HepG2 (cell line): Measurements from ENCODE around the gene SBK1. TPM values are rescaled to one million over a fixed set of nuclear protein-coding genes. Genes with fewer than 3 reads are reported as not detected.

Experiments
- ATAD3A ChIP-seq: sonication (generic); formaldehyde crosslinking; IDR thresholded peaks from 2 replicates; pipeline ENCODE4 v1.4.0; 2020; ENCODE audit warnings: missing genetic modification reagents
- DR1 ChIP-seq: sonication (generic); formaldehyde crosslinking; IDR thresholded peaks from 2 replicates; pipeline ENCODE4 v1.8.0; 2021; ENCODE audit warnings: mild to moderate bottlenecking, missing genetic modification reagents, inconsistent platforms
- HOXA7 ChIP-seq: sonication (generic); formaldehyde crosslinking; IDR thresholded peaks from 2 replicates; pipeline ENCODE4 v1.8.1; 2022; ENCODE audit warnings: mild to moderate bottlenecking, missing genetic modification reagents, moderate library complexity
- IRF2 ChIP-seq: IDR thresholded peaks from 2 replicates; pipeline ENCODE4 v1.6.1; 2018; ENCODE audit warnings: missing genetic modification reagents, missing compliant biosample characterization
- ISL2 ChIP-seq: sonication (generic); formaldehyde crosslinking; IDR thresholded peaks from 2 replicates; pipeline ENCODE4 v1.5.0; 2020; ENCODE audit warnings: missing genetic modification reagents
- NR3C1 ChIP-seq: sonication (generic); formaldehyde crosslinking; IDR thresholded peaks from 2 replicates; pipeline ENCODE4 v1.4.0; 2020; ENCODE audit warnings: missing genetic modification reagents
- RARA ChIP-seq: IDR thresholded peaks from 2 replicates; pipeline ENCODE4 v1.6.1; 2016; ENCODE audit warnings: missing genetic modification reagents, missing compliant biosample characterization
- SAFB2 ChIP-seq: sonication (generic); formaldehyde crosslinking; IDR thresholded peaks from 2 replicates; pipeline ENCODE4 v1.5.1; 2020; ENCODE audit warnings: missing genetic modification reagents, low read depth, mild to moderate bottlenecking, borderline replicate concordance
- ZNF34 ChIP-seq: sonication (generic); formaldehyde crosslinking; IDR thresholded peaks from 2 replicates; pipeline ENCODE4 v1.4.0; 2020; ENCODE audit warnings: mild to moderate bottlenecking, missing genetic modification reagents, borderline replicate concordance
- ZNF543 ChIP-seq: sonication (generic); formaldehyde crosslinking; IDR thresholded peaks from 2 replicates; pipeline ENCODE4 v1.4.0; 2020; ENCODE audit warnings: mild to moderate bottlenecking, missing genetic modification reagents
- ZNF550 ChIP-seq: sonication (generic); formaldehyde crosslinking; IDR thresholded peaks from 2 replicates; pipeline ENCODE4 v1.4.0; 2020; ENCODE audit warnings: mild to moderate bottlenecking, missing genetic modification reagents, borderline replicate concordance
- ZNF773 ChIP-seq: sonication (generic); formaldehyde crosslinking; IDR thresholded peaks from 2 replicates; pipeline ENCODE4 v1.4.0; 2020; ENCODE audit warnings: missing genetic modification reagents, borderline replicate concordance
- ZNF788 ChIP-seq: sonication (generic); formaldehyde crosslinking; IDR thresholded peaks from 2 replicates; pipeline ENCODE4 v1.5.0; 2020; ENCODE audit warnings: mild to moderate bottlenecking, missing genetic modification reagents, borderline replicate concordance
- ZNF839 ChIP-seq: sonication (generic); formaldehyde crosslinking; IDR thresholded peaks from 2 replicates; pipeline ENCODE4 v1.4.0; 2020; ENCODE audit warnings: missing genetic modification reagents, mild to moderate bottlenecking, borderline replicate concordance
- polyA plus RNA-seq, 8 experiments: library from polyadenylated mRNA; depleted of rRNA in 3 of 8; stranded (reverse) in 7 of 8; unstranded in 1 of 8; fragments of >200 nt; fragmentation: Illumina TruSeq in 4 of 8; extraction: Trizol in 4 of 8; gene quantifications; 2 replicates each; pipeline versions ENCODE4 v1.2.1 to v1.2.3, GENCODE V29; 2011 to 2016; ENCODE audit warnings: low read depth in 4 of 8, missing spikeins in 1 of 8, mixed read lengths in 1 of 8; ENCODE audit not compliant: insufficient read depth in 1 of 8
- total RNA-seq, 5 experiments: library from RNA; depleted of rRNA; stranded (reverse); fragments of >200 nt; fragmentation: Illumina TruSeq; extraction: Trizol; gene quantifications; 2 replicates each; pipeline ENCODE4 v1.2.3, GENCODE V29; 2016; ENCODE audit warnings: low read depth in 1 of 5
- TF ChIP-seq, protein P1 (sequence below): sonication (generic); formaldehyde crosslinking; IDR thresholded peaks from 2 replicates; pipeline ENCODE4 v1.8.0; 2022; ENCODE audit warnings: mild to moderate bottlenecking, missing genetic modification reagents, moderate library complexity
- TF ChIP-seq, protein P2 (sequence below): sonication (generic); formaldehyde crosslinking; IDR thresholded peaks from 2 replicates; pipeline ENCODE4 v1.4.0; 2020; ENCODE audit warnings: missing genetic modification reagents, mild to moderate bottlenecking, borderline replicate concordance
- TF ChIP-seq, protein P3 (sequence below): sonication (generic); formaldehyde crosslinking; IDR thresholded peaks from 2 replicates; pipeline ENCODE4 v1.9.0; 2022; ENCODE audit warnings: missing genetic modification reagents, mild to moderate bottlenecking, borderline replicate concordance
- TF ChIP-seq, protein P4 (sequence below): sonication (generic); formaldehyde crosslinking; IDR thresholded peaks from 2 replicates; pipeline ENCODE4 v1.4.0; 2020; ENCODE audit warnings: missing genetic modification reagents
- TF ChIP-seq, protein P5 (sequence below): sonication (generic); formaldehyde crosslinking; IDR thresholded peaks from 2 replicates; pipeline ENCODE4 v1.4.0; 2020; ENCODE audit warnings: missing genetic modification reagents
- TF ChIP-seq, protein P6 (sequence below): IDR thresholded peaks from 2 replicates; pipeline ENCODE4 v1.6.1; 2012; ENCODE audit warnings: low read depth, low read length, improper control_type of control experiment

SBK1 gene
- total and polyA plus RNA-seq, 2 of the 13 experiments (the other 11 are each of a cell fraction or from before 2014, with no cell fraction given), result 0.15 to 0.17 TPM

DNA sequence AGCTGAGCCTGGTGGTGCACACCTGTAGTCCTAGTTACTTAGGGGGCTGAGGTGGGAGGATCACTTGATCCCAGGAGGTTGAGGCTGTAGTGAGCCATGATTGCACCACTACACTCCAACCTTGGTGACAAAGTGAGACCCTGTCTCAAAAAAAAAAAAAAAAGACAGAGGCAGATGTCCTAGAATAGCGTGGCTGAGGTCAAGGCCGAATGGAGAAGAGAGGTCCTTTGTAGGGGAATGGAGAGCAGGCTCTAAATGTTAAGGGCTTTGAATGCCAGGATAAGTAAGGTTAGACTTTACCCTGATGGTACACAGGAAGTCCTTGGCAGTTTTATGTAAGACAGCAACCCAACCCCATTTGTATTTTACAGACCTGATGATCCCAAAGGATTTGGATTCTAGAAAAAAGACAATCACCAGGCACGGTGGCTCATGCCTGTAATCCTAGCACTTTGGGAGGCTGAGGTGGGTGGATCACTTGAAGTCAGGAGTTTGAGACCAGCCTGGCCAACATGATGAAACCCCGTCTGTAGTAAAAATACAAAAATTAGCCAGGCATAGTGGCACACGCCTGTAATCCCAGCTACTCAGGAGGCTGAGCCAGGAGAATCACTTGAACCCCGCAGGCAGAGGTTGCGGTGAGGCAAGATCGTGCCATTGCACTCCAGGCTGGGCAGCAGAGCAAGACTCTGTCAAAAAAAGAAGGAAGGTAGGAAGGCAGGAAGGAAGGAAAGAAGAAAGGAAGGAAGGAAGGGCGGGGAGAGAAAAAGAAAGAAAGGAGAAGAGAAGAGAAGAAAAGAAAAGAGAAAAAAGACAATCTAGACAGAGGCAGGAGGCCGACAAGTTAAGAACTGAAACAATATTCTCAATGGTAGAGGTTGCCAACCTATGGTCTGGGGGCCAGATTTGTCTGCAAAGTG is 2.1 kb upstream of the SBK1 start (continued):
- TF ChIP-seq, protein P1, sequence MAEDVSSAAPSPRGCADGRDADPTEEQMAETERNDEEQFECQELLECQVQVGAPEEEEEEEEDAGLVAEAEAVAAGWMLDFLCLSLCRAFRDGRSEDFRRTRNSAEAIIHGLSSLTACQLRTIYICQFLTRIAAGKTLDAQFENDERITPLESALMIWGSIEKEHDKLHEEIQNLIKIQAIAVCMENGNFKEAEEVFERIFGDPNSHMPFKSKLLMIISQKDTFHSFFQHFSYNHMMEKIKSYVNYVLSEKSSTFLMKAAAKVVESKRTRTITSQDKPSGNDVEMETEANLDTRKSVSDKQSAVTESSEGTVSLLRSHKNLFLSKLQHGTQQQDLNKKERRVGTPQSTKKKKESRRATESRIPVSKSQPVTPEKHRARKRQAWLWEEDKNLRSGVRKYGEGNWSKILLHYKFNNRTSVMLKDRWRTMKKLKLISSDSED (CRISPR knock-in tag), result no peak
- TF ChIP-seq, protein P2, sequence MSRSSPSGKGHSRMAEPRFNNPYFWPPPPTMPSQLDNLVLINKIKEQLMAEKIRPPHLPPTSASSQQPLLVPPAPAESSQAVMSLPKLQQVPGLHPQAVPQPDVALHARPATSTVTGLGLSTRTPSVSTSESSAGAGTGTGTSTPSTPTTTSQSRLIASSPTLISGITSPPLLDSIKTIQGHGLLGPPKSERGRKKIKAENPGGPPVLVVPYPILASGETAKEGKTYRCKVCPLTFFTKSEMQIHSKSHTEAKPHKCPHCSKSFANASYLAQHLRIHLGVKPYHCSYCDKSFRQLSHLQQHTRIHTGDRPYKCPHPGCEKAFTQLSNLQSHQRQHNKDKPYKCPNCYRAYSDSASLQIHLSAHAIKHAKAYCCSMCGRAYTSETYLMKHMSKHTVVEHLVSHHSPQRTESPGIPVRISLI (CRISPR knock-in tag), result peak; percentile 78; the same call in 1 of the 2 replicates
- TF ChIP-seq ZNF773, result no peak
- TF ChIP-seq, protein P3, sequence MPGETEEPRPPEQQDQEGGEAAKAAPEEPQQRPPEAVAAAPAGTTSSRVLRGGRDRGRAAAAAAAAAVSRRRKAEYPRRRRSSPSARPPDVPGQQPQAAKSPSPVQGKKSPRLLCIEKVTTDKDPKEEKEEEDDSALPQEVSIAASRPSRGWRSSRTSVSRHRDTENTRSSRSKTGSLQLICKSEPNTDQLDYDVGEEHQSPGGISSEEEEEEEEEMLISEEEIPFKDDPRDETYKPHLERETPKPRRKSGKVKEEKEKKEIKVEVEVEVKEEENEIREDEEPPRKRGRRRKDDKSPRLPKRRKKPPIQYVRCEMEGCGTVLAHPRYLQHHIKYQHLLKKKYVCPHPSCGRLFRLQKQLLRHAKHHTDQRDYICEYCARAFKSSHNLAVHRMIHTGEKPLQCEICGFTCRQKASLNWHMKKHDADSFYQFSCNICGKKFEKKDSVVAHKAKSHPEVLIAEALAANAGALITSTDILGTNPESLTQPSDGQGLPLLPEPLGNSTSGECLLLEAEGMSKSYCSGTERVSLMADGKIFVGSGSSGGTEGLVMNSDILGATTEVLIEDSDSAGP (CRISPR knock-in tag), result no peak
- no peak for TF ChIP-seq ISL2
- TF ChIP-seq, protein P4, sequence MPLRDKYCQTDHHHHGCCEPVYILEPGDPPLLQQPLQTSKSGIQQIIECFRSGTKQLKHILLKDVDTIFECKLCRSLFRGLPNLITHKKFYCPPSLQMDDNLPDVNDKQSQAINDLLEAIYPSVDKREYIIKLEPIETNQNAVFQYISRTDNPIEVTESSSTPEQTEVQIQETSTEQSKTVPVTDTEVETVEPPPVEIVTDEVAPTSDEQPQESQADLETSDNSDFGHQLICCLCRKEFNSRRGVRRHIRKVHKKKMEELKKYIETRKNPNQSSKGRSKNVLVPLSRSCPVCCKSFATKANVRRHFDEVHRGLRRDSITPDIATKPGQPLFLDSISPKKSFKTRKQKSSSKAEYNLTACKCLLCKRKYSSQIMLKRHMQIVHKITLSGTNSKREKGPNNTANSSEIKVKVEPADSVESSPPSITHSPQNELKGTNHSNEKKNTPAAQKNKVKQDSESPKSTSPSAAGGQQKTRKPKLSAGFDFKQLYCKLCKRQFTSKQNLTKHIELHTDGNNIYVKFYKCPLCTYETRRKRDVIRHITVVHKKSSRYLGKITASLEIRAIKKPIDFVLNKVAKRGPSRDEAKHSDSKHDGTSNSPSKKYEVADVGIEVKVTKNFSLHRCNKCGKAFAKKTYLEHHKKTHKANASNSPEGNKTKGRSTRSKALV (CRISPR knock-in tag), result no peak
- TF ChIP-seq, protein P5, sequence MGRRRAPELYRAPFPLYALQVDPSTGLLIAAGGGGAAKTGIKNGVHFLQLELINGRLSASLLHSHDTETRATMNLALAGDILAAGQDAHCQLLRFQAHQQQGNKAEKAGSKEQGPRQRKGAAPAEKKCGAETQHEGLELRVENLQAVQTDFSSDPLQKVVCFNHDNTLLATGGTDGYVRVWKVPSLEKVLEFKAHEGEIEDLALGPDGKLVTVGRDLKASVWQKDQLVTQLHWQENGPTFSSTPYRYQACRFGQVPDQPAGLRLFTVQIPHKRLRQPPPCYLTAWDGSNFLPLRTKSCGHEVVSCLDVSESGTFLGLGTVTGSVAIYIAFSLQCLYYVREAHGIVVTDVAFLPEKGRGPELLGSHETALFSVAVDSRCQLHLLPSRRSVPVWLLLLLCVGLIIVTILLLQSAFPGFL (CRISPR knock-in tag), result no peak
- TF ChIP-seq, protein P6, sequence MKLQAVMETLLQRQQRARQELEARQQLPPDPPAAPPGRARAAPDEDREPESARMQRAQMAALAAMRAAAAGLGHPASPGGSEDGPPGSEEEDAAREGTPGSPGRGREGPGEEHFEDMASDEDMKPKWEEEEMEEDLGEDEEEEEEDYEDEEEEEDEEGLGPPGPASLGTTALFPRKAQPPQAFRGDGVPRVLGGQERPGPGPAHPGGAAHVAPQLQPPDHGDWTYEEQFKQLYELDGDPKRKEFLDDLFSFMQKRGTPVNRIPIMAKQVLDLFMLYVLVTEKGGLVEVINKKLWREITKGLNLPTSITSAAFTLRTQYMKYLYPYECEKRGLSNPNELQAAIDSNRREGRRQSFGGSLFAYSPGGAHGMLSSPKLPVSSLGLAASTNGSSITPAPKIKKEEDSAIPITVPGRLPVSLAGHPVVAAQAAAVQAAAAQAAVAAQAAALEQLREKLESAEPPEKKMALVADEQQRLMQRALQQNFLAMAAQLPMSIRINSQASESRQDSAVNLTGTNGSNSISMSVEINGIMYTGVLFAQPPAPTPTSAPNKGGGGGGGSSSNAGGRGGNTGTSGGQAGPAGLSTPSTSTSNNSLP, result no peak
- TF ChIP-seq ZNF34, result no peak
- TF ChIP-seq RARA (CRISPR knock-in tag), result peak; percentile 38
- TF ChIP-seq NR3C1 (CRISPR knock-in tag), result no peak
- no peak for TF ChIP-seq ZNF550 (CRISPR knock-in tag)
- TF ChIP-seq SAFB2, result no peak
- TF ChIP-seq ATAD3A (CRISPR knock-in tag), result no peak
- no peak for TF ChIP-seq DR1 (CRISPR knock-in tag)
- no peak for TF ChIP-seq HOXA7 (CRISPR knock-in tag)
- no peak for TF ChIP-seq ZNF543 (CRISPR knock-in tag)
- TF ChIP-seq ZNF839 (CRISPR knock-in tag), result no peak
- no peak for TF ChIP-seq IRF2 (CRISPR knock-in tag)
- no peak for TF ChIP-seq ZNF788 (CRISPR knock-in tag)
